HepG2 (cell line): ENCODE measurements around the gene SELENOW. TPM values are rescaled to one million over a fixed set of nuclear protein-coding genes. Genes with fewer than 3 reads are reported as not detected.

Experiments
- ATAC-seq: fragments of 200-7000 bp; cut with Tn5 transposase; 3 replicates; pipeline ENCODE4 v1.9.1; 2020; ENCODE audit warnings: mild to moderate bottlenecking, moderate library complexity
- BruUV-seq: library from RNA; stranded (reverse); fragments of 400-500 nt; replicated peaks from 2 replicates; lab custom pipeline; 2021; lab: Mats Ljungman, UMichigan
- CTCF ChIA-PET: fragments of 300-600 bp; formaldehyde crosslinking; extraction: SDS; loops from one replicate; lab custom pipeline; 2021; ENCODE audit warnings: low total read pairs, inconsistent platforms, low intra/inter-chr PET ratio; lab: Yijun Ruan, JAX
- POLR2A ChIA-PET: fragments of 350-600 bp; sonication (Branson Sonifier 250); formaldehyde crosslinking; loops from one replicate; lab custom pipeline; 2020; ENCODE audit warnings: antibody characterized with exemption, inconsistent platforms; lab: Yijun Ruan, JAX
- DNase-seq: peaks from one replicate; pipeline ENCODE4 v3.0.0-alpha.2; 2015; ENCODE audit warnings: low spot score
- FAIRE-seq: peaks from 3 replicates; lab custom pipeline; 2011; peaks lifted over from hg19 to GRCh38; lab: Jason Lieb, UNC
- H2AFZ ChIP-seq: one replicate; pipeline ENCODE4 v1.6.1; 2011; ENCODE audit warnings: low read length, inconsistent platforms
- H3K27ac ChIP-seq: fragments of 300-600 bp; 3 replicates; pipeline ENCODE4 v1.8.0; 2011; ENCODE audit warnings: mixed run types, mild to moderate bottlenecking, mixed read lengths, low read length, inconsistent platforms; ENCODE audit not compliant: insufficient read depth; ENCODE audit errors: extremely low read length
- H3K27me3 ChIP-seq, 2 experiments: fragments of 200-600 bp in 1 of 2; 2 replicates in 1 of 2; 3 replicates in 1 of 2; pipeline versions ENCODE4 v1.6.0 to v1.8.0; 2011; ENCODE audit warnings: low read length in 2 of 2, mild to moderate bottlenecking in 2 of 2, moderate library complexity in 2 of 2, inconsistent platforms in 1 of 2; ENCODE audit not compliant: insufficient read depth in 2 of 2, control insufficient read depth in 1 of 2
- H3K36me3 ChIP-seq, 2 experiments: fragments of 200-600 bp in 1 of 2; replicated peaks in 1 of 2; 2 replicates in 1 of 2; 3 replicates in 1 of 2; pipeline versions ENCODE4 v1.5.1 to v1.8.0; 2011; ENCODE audit warnings: low read length in 2 of 2, inconsistent platforms in 1 of 2; ENCODE audit not compliant: insufficient read depth in 2 of 2, control insufficient read depth in 1 of 2
- H3K4me1 ChIP-seq: 2 replicates; pipeline ENCODE4 v1.5.1; 2012; ENCODE audit warnings: low read length, inconsistent platforms; ENCODE audit not compliant: insufficient read depth
- H3K4me2 ChIP-seq: 2 replicates; pipeline ENCODE4 v1.6.0; 2011; ENCODE audit warnings: low read depth, low read length, inconsistent platforms
- H3K4me3 ChIP-seq, 3 experiments: fragments of 200-600 bp in 1 of 3; sonication (generic), shearing (Covaris generic) in 1 of 3; replicated peaks in 1 of 3; 2 replicates each; pipeline ENCODE4 v1.5.1; 2011 to 2016; ENCODE audit warnings: low read length in 3 of 3, inconsistent platforms in 2 of 3, low read depth in 2 of 3, mild to moderate bottlenecking in 2 of 3, control low read depth in 1 of 3, mixed read lengths in 1 of 3; ENCODE audit not compliant: insufficient read depth in 1 of 3
- H3K79me2 ChIP-seq: one replicate; pipeline ENCODE4 v1.6.1; 2011; ENCODE audit warnings: low read length, inconsistent platforms; ENCODE audit not compliant: insufficient read depth
- H3K9ac ChIP-seq: 2 replicates; pipeline ENCODE4 v1.6.0; 2011; ENCODE audit warnings: mild to moderate bottlenecking, low read depth, low read length, inconsistent platforms; ENCODE audit not compliant: insufficient read depth
- H3K9me3 ChIP-seq: 2 replicates; pipeline ENCODE4 v1.5.1; 2012; ENCODE audit warnings: mild to moderate bottlenecking, low read length
- H4K20me1 ChIP-seq: 2 replicates; pipeline ENCODE4 v1.6.0; 2011; ENCODE audit warnings: inconsistent platforms, mild to moderate bottlenecking, low read length, moderate library complexity; ENCODE audit not compliant: insufficient read depth
- ARHGAP35 ChIP-seq: sonication (generic); formaldehyde crosslinking; IDR thresholded peaks from 2 replicates; pipeline ENCODE4 v1.9.0; 2022; ENCODE audit warnings: mild to moderate bottlenecking, inconsistent platforms, moderate library complexity, missing genetic modification reagents, borderline replicate concordance
- HNF1A ChIP-seq, 2 experiments: sonication (generic) in 1 of 2; formaldehyde crosslinking in 1 of 2; IDR thresholded peaks; 2 replicates each; pipeline versions ENCODE4 v1.4.0 to v1.6.1; 2016 to 2020; ENCODE audit warnings: borderline replicate concordance in 1 of 2, low read depth in 1 of 2, mild to moderate bottlenecking in 1 of 2, missing genetic modification reagents in 1 of 2
- MYC ChIP-seq: sonication (generic); formaldehyde crosslinking; IDR thresholded peaks from 2 replicates; pipeline ENCODE4 v1.9.0; 2021; ENCODE audit warnings: missing genetic modification reagents, borderline replicate concordance
- NPAS2 ChIP-seq: sonication (generic); formaldehyde crosslinking; IDR thresholded peaks from 2 replicates; pipeline ENCODE4 v1.8.0; 2022; ENCODE audit warnings: mild to moderate bottlenecking, missing genetic modification reagents, borderline replicate concordance
- NR2F1 ChIP-seq, 2 experiments: fragments of 450-650 bp in 1 of 2; formaldehyde crosslinking in 1 of 2; IDR thresholded peaks; 2 replicates each; pipeline versions ENCODE4 v1.5.0 to v1.6.1; 2016 to 2020; ENCODE audit warnings: mild to moderate bottlenecking in 1 of 2, missing compliant biosample characterization in 1 of 2, missing genetic modification reagents in 1 of 2, moderate library complexity in 1 of 2
- PBX2 ChIP-seq: IDR thresholded peaks from 2 replicates; pipeline ENCODE4 v1.6.1; 2016; ENCODE audit warnings: control low read depth
- POLR2G ChIP-seq: fragments of 200-400 bp; formaldehyde crosslinking; IDR thresholded peaks from 2 replicates; pipeline ENCODE4 v1.6.1; 2018; ENCODE audit warnings: mild to moderate bottlenecking, low read depth, low read length, moderate library complexity
- SAP130 ChIP-seq: IDR thresholded peaks from 2 replicates; pipeline ENCODE4 v1.6.1; 2016; ENCODE audit warnings: low read depth
- ZNF205 ChIP-seq: IDR thresholded peaks from 2 replicates; pipeline ENCODE4 v1.6.1; 2018; ENCODE audit warnings: missing biosample characterization, missing genetic modification reagents
- ZNF460 ChIP-seq: sonication (generic); formaldehyde crosslinking; IDR thresholded peaks from 2 replicates; pipeline ENCODE4 v1.5.1; 2020; ENCODE audit warnings: missing genetic modification reagents, mild to moderate bottlenecking, borderline replicate concordance
- ZNF770 ChIP-seq: sonication (generic); formaldehyde crosslinking; IDR thresholded peaks from 2 replicates; pipeline ENCODE4 v1.5.0; 2020; ENCODE audit warnings: mild to moderate bottlenecking, missing genetic modification reagents
- WGBS: methylation state at CpG from one replicate; pipeline ENCODE4 v1.1.6; 2017; ENCODE audit warnings: low lambda C conversion rate; 5-methylcytosine and 5-hydroxymethylcytosine counted together
- in situ Hi-C: cut with HindIII; loops from 2 replicates; pipeline ENCODE4 v1.10.0; 2017; ENCODE audit warnings: low pct_unique_long_range_greater_than_20kb; ENCODE audit not compliant: extremely low pct_ligation_motif_present
- intact Hi-C: fragments of 100-400 bp; cut with micrococcal nuclease; formaldehyde crosslinking; loops from one replicate; pipeline ENCODE4 v1.10.0; 2022; ENCODE audit not compliant: unreplicated experiment
- polyA plus RNA-seq, 8 experiments: library from polyadenylated mRNA; depleted of rRNA in 3 of 8; stranded (reverse) in 7 of 8; unstranded in 1 of 8; fragments of >200 nt; fragmentation: Illumina TruSeq in 4 of 8; extraction: Trizol in 4 of 8; gene quantifications; 2 replicates each; pipeline versions ENCODE4 v1.2.1 to v1.2.3, GENCODE V29; 2011 to 2016; ENCODE audit warnings: low read depth in 4 of 8, missing spikeins in 1 of 8, mixed read lengths in 1 of 8; ENCODE audit not compliant: insufficient read depth in 1 of 8
- total RNA-seq, 5 experiments: library from RNA; depleted of rRNA; stranded (reverse); fragments of >200 nt; fragmentation: Illumina TruSeq; extraction: Trizol; gene quantifications; 2 replicates each; pipeline ENCODE4 v1.2.3, GENCODE V29; 2016; ENCODE audit warnings: low read depth in 1 of 5

SELENOW gene
- total and polyA plus RNA-seq, 2 of the 13 experiments (the other 11 are each of a cell fraction or from before 2014, with no cell fraction given): 50.3 to 64.7 TPM

- DNase-seq (peak; percentile 56), FAIRE-seq (peak; percentile 67), ATAC-seq (peak; percentile 49)
- H3K4me2 ChIP-seq: peak overlapping the region; percentile 15; the same call in 1 of the 2 replicates
- 53% methylated on average over 13 of the region's 14 CpGs for WGBS
- CTCF ChIA-PET: no interaction called here
- H3K27me3 ChIP-seq: no peaks in the 10 kb centered on the region
- H3K36me3 ChIP-seq: peaks cover 12 to 44% of the 10 kb centered on the region in 2 experiments; a peak in 4 of 5 replicates
- no peak overlapping the region for H3K4me3 ChIP-seq
- H4K20me1 ChIP-seq: 0 out of 2 replicates have a peak, but pooled peaks cover 5% of the 10 kb centered on the region
- H3K9me3 ChIP-seq: no peaks in the 10 kb centered on the region
- intact Hi-C loops: no loop called here
- in situ Hi-C loops: no loop called here
- POLR2A ChIA-PET: interaction anchor here (0.9 to 1.3 kb wide), 3 partner anchors 12 to 21 kb away, joined by 3 to 5 read pairs (median 5); partner anchors contain the start of genes NOP53 and SELENOW
- H2AFZ ChIP-seq: no peak overlapping the region
- no peak overlapping the region for H3K9ac ChIP-seq
- BruUV-seq: TSS peak; percentile 34
- no peaks in the 10 kb centered on the region for H3K79me2 ChIP-seq
- peaks cover 28% of the 10 kb centered on the region for H3K4me1 ChIP-seq
- no peak overlapping the region for H3K27ac ChIP-seq
- TF ChIP-seq NR2F1 (CRISPR knock-in tag; IDR thresholded peaks at IDR 0.05) (peak in 1 of 2 experiments; percentile 34; a peak in 1 of 4 replicates), PBX2 (CRISPR knock-in tag) (peak; percentile 59), ZNF460 (0 out of 2 replicates have a peak, but pooled peaks have one; percentile 41), SAP130 (CRISPR knock-in tag) (peak; percentile 20; the same call in 1 of the 2 replicates), ZNF205 (CRISPR knock-in tag) (no peak), ZNF770 (peak; percentile 80), NPAS2 (CRISPR knock-in tag) (no peak), MYC (CRISPR knock-in tag) (no peak), POLR2G (0 out of 2 replicates have a peak, but pooled peaks have one; percentile 35), ARHGAP35 (no peak), HNF1A (IDR thresholded peaks at IDR 0.05; ENCODE audit: low read depth) (peak; percentile 55), HNF1A (CRISPR knock-in tag; IDR thresholded peaks at IDR 0.05; ENCODE audit: borderline replicate concordance) (0 out of 2 replicates have a peak, but pooled peaks have one; percentile 50)
Observed at GRCh38 chr19:47757617-47758442, 20.7 kb upstream of the SELENOW start.
